Adrenal gland (tissue), 5 donors: ENCODE results near the gene ADAMTS9.

Source experiments
- CTCF ChIP-seq, 6 experiments: fragments of 450-650 bp in 4 of 6; fragments of 200-600 bp in 2 of 6; sonication (generic) in 1 of 6; IDR thresholded peaks; 1 replicate in 5 of 6; 2 replicates in 1 of 6; pipeline versions ENCODE4 v1.5.1 to v1.8.0; 2016 to 2021; ENCODE audit warnings: antibody characterized with exemption in 6 of 6, mild to moderate bottlenecking in 2 of 6, moderate library complexity in 1 of 6
- POLR2A ChIP-seq, 2 donors: fragments of 450-650 bp; IDR thresholded peaks; one replicate each; pipeline ENCODE4 v1.6.1; 2017; ENCODE audit warnings: antibody characterized with exemption in 2 of 2, mild to moderate bottlenecking in 2 of 2, moderate library complexity in 1 of 2
- donor health status: DM: no; HTN: no; CAD: no.

- no peak for TF ChIP-seq POLR2A (IDR thresholded peaks at IDR 0.05)
- TF ChIP-seq CTCF (IDR thresholded peaks at IDR 0.05), result no peak
Measured at GRCh38 chr3:64594134-64594533, 93.7 kb downstream of the ADAMTS9 start.
